OCI-LY7 (cell line): Measurements from ENCODE around the gene CTNNA3.

Source experiments
- EZH2phosphoT487 ChIP-seq: fragments of 200-600 bp; sonication (generic); IDR thresholded peaks from 2 replicates; pipeline ENCODE4 v1.6.1; 2018; ENCODE audit warnings: low read depth, borderline replicate concordance, mild to moderate bottlenecking, mixed run types, antibody characterized with exemption, low read length, moderate library complexity, mixed read lengths
- TF ChIP-seq, protein P1 (sequence below): fragments of 200-600 bp; sonication (generic); conservative IDR thresholded peaks from 2 replicates; pipeline ENCODE4 v1.5.1; 2014; ENCODE audit warnings: mild to moderate bottlenecking, antibody characterized with exemption, low read length, moderate library complexity, mixed read lengths

DNA sequence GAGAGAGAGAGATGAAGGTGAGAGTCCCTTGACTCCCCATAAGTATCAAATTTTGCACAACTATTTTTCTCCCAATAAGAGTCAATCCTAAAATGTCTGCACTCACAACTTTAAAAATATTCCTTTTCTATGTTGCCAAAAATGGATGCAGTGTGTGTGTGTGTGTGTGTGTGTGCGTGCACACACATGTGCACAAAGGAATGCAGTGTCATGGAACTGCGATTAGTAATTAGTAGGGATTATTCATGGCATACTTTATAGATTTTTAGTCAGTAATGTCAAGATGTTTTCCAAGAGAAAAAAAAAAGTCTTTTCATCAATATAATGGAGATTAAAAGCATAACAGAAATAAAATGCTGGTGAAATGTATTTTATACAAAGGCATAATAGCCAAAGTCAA lies 949.3 kb downstream of the CTNNA3 start:
- TF ChIP-seq, protein P1, sequence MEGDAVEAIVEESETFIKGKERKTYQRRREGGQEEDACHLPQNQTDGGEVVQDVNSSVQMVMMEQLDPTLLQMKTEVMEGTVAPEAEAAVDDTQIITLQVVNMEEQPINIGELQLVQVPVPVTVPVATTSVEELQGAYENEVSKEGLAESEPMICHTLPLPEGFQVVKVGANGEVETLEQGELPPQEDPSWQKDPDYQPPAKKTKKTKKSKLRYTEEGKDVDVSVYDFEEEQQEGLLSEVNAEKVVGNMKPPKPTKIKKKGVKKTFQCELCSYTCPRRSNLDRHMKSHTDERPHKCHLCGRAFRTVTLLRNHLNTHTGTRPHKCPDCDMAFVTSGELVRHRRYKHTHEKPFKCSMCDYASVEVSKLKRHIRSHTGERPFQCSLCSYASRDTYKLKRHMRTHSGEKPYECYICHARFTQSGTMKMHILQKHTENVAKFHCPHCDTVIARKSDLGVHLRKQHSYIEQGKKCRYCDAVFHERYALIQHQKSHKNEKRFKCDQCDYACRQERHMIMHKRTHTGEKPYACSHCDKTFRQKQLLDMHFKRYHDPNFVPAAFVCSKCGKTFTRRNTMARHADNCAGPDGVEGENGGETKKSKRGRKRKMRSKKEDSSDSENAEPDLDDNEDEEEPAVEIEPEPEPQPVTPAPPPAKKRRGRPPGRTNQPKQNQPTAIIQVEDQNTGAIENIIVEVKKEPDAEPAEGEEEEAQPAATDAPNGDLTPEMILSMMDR: no peak
- TF ChIP-seq EZH2phosphoT487: no peak
